Transverse colon (tissue), 4 donors: Measurements from ENCODE around the gene SEC14L2.

Experiments
- EP300 ChIP-seq: sonication (generic); formaldehyde crosslinking; IDR thresholded peaks from one replicate; pipeline ENCODE4 v1.6.1; 2017; ENCODE audit warnings: antibody characterized with exemption, low read depth
- POLR2A ChIP-seq: fragments of 450-650 bp; IDR thresholded peaks from one replicate; pipeline ENCODE4 v1.6.1; 2016; ENCODE audit warnings: antibody characterized with exemption, mild to moderate bottlenecking, moderate library complexity
- POLR2AphosphoS5 ChIP-seq, 3 donors: sonication (generic); formaldehyde crosslinking; IDR thresholded peaks; one replicate each; pipeline ENCODE4 v1.6.1; 2016; ENCODE audit warnings: antibody characterized with exemption in 3 of 3
- TF ChIP-seq, protein P1 (sequence below), 5 experiments: fragments of 200-600 bp in 3 of 5; fragments of 450-650 bp in 2 of 5; sonication (generic) in 3 of 5; IDR thresholded peaks; 1 replicate in 2 of 5; 2 replicates in 3 of 5; pipeline ENCODE4 v1.5.1; 2016 to 2017; ENCODE audit warnings: antibody characterized with exemption in 5 of 5, inconsistent platforms in 3 of 5, mild to moderate bottlenecking in 2 of 5, moderate library complexity in 1 of 5

DNA sequence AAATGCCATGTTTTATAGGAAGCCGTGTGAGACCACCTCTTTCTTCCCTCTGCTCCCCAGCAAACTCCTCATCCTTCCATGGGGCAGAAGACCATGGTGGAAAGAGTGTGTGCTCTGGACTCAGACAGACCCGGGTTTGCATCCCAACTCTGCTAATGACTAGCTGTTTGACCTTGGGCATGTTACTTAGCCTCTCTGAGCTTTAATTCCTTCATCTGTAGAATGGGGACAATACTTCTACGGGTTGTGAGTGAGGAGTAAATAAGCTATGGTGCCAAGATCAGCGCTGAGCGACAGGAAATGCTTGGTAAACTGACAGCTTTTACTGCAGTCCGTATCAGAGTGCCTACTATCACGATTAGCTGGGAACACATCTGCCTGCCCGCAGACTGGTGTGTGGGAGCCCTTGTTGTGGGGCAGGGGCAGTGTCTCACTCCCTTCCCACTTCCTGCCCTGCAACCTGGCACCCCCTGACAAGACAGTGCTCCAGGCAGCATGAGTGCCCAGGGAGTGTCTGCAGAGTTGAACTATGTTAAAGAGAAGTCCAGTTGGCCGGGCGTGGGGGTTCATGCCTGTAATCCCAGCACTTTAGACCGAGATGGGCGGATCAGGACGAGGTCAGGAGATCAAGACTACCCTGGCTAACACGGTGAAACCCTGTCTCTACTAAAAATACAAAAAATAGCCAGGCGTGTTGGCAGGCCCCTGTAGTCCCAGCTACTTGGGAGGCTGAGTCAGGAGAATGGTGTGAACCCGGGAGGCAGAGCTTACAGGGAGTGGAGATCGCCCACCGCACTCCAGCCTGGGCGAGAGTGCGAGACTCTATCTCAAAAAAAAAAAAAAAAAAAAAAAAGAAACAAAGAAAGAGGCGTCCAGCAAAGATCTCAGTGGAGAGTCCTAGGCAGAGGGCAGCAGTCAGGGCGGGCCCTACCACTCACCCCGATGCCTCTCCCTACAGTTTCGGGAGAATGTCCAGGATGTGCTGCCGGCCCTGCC is 2.2 kb downstream of the SEC14L2 start:
- no peak for TF ChIP-seq EP300
- TF ChIP-seq POLR2AphosphoS5 (IDR thresholded peaks at IDR 0.05): no peak
- no peak for TF ChIP-seq POLR2A
- TF ChIP-seq, protein P1, sequence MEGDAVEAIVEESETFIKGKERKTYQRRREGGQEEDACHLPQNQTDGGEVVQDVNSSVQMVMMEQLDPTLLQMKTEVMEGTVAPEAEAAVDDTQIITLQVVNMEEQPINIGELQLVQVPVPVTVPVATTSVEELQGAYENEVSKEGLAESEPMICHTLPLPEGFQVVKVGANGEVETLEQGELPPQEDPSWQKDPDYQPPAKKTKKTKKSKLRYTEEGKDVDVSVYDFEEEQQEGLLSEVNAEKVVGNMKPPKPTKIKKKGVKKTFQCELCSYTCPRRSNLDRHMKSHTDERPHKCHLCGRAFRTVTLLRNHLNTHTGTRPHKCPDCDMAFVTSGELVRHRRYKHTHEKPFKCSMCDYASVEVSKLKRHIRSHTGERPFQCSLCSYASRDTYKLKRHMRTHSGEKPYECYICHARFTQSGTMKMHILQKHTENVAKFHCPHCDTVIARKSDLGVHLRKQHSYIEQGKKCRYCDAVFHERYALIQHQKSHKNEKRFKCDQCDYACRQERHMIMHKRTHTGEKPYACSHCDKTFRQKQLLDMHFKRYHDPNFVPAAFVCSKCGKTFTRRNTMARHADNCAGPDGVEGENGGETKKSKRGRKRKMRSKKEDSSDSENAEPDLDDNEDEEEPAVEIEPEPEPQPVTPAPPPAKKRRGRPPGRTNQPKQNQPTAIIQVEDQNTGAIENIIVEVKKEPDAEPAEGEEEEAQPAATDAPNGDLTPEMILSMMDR (IDR thresholded peaks at IDR 0.05): no peak
